GM18502 (cell line): ENCODE measurements around the gene ATXN7L3.

Experiments used
- ATAC-seq: cut with Tn5 transposase; IDR thresholded peaks from one replicate; pipeline ENCODE4 v1.9.1; 2021; ENCODE audit warnings: mild to moderate bottlenecking; ENCODE audit not compliant: unreplicated experiment, poor library complexity

ATXN7L3 gene

GRCh38 chr17:44203731-44204440, 4.2 kb upstream of the ATXN7L3 start:
- ATAC-seq: no peak

GRCh38 chr17:44202756-44203155, 3.1 kb upstream of the ATXN7L3 start:
- no peak for ATAC-seq

GRCh38 chr17:44200478-44201155, 933 bp upstream of the ATXN7L3 start:
- ATAC-seq: no peak

GRCh38 chr17:44198721-44199552, 747 bp downstream of the ATXN7L3 start:
- ATAC-seq: peak; percentile 28

- ATAC-seq: no peak
Measured at GRCh38 chr17:44197980-44198720, 1.5 kb downstream of the ATXN7L3 start.

GRCh38 chr17:44197107-44197506, 2.6 kb downstream of the ATXN7L3 start:
- no peak for ATAC-seq

GRCh38 chr17:44193326-44194084, 6.2 kb downstream of the ATXN7L3 start:
- no peak for ATAC-seq

GRCh38 chr17:44192750-44193149, 6.9 kb downstream of the ATXN7L3 start:
- ATAC-seq: no peak

GRCh38 chr17:44191941-44192496, 7.7 kb downstream of the ATXN7L3 start:
- ATAC-seq: no peak

- no peak for ATAC-seq
Measured at GRCh38 chr17:44191369-44191768, 8.3 kb downstream of the ATXN7L3 start.

GRCh38 chr17:44190481-44190880, 9.2 kb downstream of the ATXN7L3 start:
- no peak for ATAC-seq

- no peak for ATAC-seq
Measured at GRCh38 chr17:44188576-44189403, 10.9 kb downstream of the ATXN7L3 start.

- ATAC-seq: peak; percentile 47
Measured at GRCh38 chr17:44187131-44187899, 12.4 kb downstream of the ATXN7L3 start.

- ATAC-seq: peak; percentile 86
Measured at GRCh38 chr17:44186307-44187130, 13.2 kb downstream of the ATXN7L3 start, which contains the start of gene TMUB2. TSS of gene TMUB2 (plus strand) at chr17:44186972. CDS start at chr17:44187709, 737 bp downstream.

- no peak for ATAC-seq
Measured at GRCh38 chr17:44184212-44184810, 15.4 kb downstream of the ATXN7L3 start.

- ATAC-seq: no peak
Measured at GRCh38 chr17:44183024-44183423, 16.7 kb downstream of the ATXN7L3 start.
